ENCODE results near the gene SERINC2.
"Not testable (repeated sequence)": the region's sequence is repeated elsewhere in the genome, so short reads cannot be mapped to it uniquely, and the experiment has no call there.

Gene SERINC2

DNA sequence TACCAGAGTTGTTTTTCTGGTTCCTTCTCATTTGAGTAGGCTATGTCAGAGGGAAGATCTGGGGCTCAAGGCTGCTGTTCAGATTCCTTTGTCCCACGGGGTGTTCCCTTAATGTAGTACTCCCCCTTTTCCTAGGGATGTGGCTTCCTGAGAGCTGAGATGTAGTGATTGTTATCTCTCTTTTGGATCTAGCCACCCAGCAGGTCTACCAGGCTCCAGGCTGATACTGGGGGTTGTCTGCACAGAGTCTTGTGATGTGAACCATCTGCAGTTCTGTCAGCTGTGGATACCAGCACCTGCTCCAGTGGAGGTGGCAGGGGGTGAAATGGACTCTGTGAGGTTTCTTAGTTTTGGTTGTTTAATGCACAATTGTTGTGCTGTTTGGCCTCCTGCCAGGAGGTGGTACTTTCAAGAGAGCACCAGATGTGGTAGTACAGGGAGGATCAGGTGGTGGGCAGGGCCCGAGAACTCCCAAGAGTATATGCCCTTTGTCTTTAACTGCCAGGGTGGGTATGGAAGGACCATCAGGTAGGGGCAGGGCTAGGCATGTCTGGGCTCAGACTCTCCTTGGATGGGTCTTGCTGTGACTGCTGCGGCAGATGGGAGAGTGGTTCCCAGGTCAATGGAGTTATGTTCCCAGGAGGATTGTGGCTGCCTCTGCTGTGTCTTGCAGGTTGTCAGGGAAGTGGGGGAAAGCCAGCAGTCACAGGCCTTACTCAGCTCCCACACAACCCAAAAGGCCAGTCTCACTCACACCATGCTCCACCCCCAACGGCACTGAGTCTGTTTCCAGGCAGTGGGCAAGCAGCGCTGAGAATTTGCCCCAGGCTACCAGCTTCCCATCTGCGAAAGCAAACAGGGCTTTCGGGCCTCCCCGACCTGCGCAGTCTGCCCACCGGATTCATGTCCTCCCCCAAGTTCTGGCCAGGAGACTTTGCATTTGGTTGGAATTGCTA lies 64.2 kb downstream of the SERINC2 start:
- peak overlapping the region; percentile 72 for H3K27ac ChIP-seq
- CTCF ChIA-PET = interaction anchor here (0.7 kb wide), 1 partner anchor 72 kb away, joined by 3 read pairs; no protein-coding TSS in a partner anchor
- no peak for DNase-seq (ENCODE audit: low spot score)
- POLR2A ChIA-PET (ENCODE audit: low non-redundant PET) = no interaction called here
- TF ChIP-seq, protein P1, sequence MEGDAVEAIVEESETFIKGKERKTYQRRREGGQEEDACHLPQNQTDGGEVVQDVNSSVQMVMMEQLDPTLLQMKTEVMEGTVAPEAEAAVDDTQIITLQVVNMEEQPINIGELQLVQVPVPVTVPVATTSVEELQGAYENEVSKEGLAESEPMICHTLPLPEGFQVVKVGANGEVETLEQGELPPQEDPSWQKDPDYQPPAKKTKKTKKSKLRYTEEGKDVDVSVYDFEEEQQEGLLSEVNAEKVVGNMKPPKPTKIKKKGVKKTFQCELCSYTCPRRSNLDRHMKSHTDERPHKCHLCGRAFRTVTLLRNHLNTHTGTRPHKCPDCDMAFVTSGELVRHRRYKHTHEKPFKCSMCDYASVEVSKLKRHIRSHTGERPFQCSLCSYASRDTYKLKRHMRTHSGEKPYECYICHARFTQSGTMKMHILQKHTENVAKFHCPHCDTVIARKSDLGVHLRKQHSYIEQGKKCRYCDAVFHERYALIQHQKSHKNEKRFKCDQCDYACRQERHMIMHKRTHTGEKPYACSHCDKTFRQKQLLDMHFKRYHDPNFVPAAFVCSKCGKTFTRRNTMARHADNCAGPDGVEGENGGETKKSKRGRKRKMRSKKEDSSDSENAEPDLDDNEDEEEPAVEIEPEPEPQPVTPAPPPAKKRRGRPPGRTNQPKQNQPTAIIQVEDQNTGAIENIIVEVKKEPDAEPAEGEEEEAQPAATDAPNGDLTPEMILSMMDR (conservative IDR thresholded peaks at IDR 0.05; ENCODE audit: low read depth) = no peak

DNA sequence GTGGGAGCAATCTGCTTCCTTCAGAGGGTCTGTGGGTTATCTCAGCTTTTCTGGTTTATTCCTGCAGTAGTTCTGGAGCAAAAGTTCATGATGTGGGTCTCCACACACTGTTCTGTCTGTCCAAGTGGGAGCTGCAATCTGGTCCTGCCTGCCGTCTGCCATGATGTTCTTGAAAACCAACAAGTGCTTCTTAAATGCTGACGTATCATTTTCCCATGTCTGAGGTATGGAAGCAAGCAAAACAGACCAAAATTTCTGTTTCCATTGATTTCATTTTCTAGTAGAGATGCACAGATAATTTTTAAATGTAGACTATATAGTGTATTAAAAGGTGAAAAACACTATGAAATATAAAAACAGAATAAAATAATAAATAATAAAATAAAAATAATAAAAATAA lies 65.2 kb downstream of the SERINC2 start:
- CTCF ChIA-PET = no interaction called here
- DNase-seq (ENCODE audit: low spot score) = no peak
- POLR2A ChIA-PET (ENCODE audit: low non-redundant PET) = no interaction called here
- peak overlapping the region; percentile 72 for H3K27ac ChIP-seq
- TF ChIP-seq, protein P1 (conservative IDR thresholded peaks at IDR 0.05; ENCODE audit: low read depth) = no peak

DNA sequence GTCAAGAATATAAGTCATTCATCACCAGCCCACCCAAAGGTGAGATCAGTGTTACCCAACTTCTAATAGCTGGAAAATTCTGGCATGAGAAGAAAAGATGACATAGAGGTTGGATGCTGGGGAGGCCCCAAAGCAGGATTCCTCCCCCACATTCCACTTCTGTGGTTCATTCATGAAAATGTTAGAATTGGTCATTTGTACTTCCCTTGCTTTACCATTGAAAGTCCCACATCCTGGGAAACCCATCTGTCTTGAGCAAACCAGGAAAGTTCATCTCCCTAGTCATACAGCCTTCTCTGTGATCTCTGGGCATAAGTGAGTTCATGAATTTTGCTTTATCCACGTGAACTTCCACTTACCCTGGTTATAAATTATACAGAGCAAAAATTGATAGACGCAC lies 66.8 kb downstream of the SERINC2 start:
- CTCF ChIA-PET = no interaction called here
- POLR2A ChIA-PET (ENCODE audit: low non-redundant PET) = no interaction called here
- no peak for DNase-seq (ENCODE audit: low spot score)
- no peak overlapping the region for H3K27ac ChIP-seq
- TF ChIP-seq, protein P1 (conservative IDR thresholded peaks at IDR 0.05; ENCODE audit: low read depth) = no peak

DNA sequence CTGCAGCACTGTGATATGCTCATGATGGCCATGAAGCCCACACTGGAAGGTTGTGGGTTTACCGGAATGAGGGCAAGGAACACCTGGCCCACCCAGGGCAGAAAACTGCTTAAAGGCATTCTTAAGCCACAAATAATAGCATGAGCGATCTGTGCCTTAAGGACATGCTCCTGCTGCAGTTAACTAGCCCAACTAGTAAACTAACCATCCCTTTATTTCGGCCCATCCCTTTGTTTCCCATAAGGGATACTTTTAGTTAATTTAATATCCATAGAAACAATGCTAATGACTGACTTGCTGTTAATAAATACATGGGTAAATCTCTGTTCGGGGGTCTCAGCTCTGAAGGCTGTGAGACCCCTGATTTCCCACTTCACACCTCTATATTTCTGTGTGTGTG lies 67.4 kb downstream of the SERINC2 start:
- CTCF ChIA-PET = interaction anchor here (0.7 kb wide), 1 partner anchor 33 kb away, joined by 3 read pairs; no protein-coding TSS in a partner anchor
- DNase-seq (ENCODE audit: low spot score); POLR2A ChIA-PET (ENCODE audit: low non-redundant PET); H3K27ac ChIP-seq: not testable (repeated sequence)

DNA sequence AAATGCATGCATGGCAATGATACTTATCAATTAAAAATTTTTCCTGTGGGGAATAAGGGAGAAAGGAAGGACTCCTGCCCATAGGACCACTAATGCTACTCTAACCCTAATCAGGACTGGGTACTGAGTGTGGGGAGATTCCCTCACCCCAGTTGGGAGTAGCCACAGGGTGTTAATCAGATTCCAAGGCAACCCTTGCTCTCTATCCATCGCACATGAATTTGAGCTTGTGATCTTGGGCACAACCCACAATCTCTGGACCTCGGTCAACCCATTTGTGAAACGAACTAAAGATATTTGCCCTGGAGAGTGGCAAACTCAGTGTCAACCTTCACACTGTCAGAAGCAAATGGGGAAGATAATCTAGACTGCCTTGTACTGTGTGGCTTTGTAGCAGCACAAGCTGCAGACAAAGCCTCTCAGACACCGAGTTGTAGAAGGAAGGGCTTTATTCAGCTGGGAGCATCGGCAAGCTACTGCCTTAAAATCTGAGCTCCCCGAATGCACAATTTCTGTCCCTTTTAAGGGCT lies 69.5 kb downstream of the SERINC2 start:
- ChIA-PET CTCF (no interaction called here), POLR2A (ENCODE audit: low non-redundant PET) (no interaction called here)
- DNase-seq (ENCODE audit: low spot score) = no peak
- peak overlapping the region; percentile 91 for H3K27ac ChIP-seq
- TF ChIP-seq, protein P1 (conservative IDR thresholded peaks at IDR 0.05; ENCODE audit: low read depth) = no peak

DNA sequence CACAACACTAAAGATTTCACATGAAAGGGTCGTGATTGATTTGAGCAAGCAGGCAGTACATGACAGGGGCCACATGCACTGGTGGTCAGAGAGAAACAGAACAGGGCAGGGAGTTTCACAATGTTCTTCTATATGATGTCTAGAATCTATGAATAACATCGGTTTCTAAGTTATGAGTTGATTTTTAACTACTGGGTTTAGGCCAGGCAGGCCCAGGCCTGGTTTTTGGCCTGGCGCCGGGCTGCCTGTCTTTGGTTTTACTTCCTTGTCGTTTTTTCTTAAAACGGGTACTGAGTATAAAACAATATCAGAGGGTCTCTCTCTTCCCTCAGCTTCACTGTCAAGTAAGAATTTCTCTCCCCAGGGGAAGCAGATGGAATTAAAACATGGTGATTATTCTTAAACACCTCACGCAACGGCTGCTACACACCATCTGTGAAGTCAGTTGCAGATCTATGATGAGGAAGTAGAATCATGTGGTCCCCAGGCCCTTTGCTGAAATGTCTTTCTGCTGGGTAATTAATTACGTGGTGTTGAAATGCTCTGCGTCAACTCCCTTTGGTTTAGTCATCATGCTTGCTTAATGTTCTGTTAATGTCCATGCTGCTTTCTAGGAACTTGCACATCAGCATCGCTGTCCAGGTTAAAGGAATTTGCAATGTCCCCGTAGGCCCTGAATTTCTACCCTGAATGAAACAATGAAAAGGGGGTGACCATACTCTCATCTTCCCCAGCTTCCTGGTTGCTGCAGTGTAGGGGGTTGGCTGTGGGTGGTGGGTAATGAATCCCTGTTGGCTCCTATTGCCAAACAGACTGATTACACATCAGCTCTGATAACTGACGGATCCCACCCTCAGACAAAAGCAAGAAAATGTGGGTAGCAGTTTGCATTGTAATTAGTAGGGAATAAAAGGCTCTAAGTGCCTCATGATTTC lies 70.3 kb downstream of the SERINC2 start:
- peak; percentile 91 for DNase-seq (ENCODE audit: low spot score)
- ChIA-PET POLR2A (ENCODE audit: low non-redundant PET) (no interaction called here), CTCF (interaction anchor here (0.6 kb wide), 1 partner anchor 69 kb away, joined by 4 read pairs; no protein-coding TSS in a partner anchor)
- TF ChIP-seq, protein P1 (conservative IDR thresholded peaks at IDR 0.05; ENCODE audit: low read depth) = no peak
- H3K27ac ChIP-seq = peak overlapping the region; percentile 91
